Measurements from ENCODE around the gene IFT172. TPM values are rescaled to one million over a fixed set of nuclear protein-coding genes. Genes with fewer than 3 reads are reported as not detected.

The IFT172 gene
- total RNA-seq, 2 donors from 2014 or later: 11.1 to 17.4 TPM

Other genes starting within 250 kb of the IFT172 start
- not detected for gene SLC30A3, start 226.7 kb downstream of the IFT172 start, total RNA-seq
- not detected for gene DNAJC5G, start 214.3 kb downstream of the IFT172 start, total RNA-seq
- gene TRIM54, start 207.3 kb downstream of the IFT172 start, total RNA-seq: under 1 TPM; 0.28 to 0.33 TPM
- gene UCN, start 181.3 kb downstream of the IFT172 start, total RNA-seq: 1 to 10 TPM; 1.3 TPM
- 10 to 100 TPM; 92.4 to 96.1 TPM for gene MPV17, start 166.6 kb downstream of the IFT172 start, total RNA-seq
- gene GTF3C2, start 133.0 kb downstream of the IFT172 start, total RNA-seq: 100 to 1,000 TPM in 1 of 2 donors, 10 to 100 TPM in 1; 85.4 to 107 TPM
- 10 to 100 TPM; 49.5 to 52.0 TPM for gene EIF2B4, start 119.4 kb downstream of the IFT172 start, total RNA-seq
- 100 to 1,000 TPM; 100 to 113 TPM for gene SNX17, start 119.1 kb downstream of the IFT172 start, total RNA-seq
- gene ZNF513, start 109.0 kb downstream of the IFT172 start, total RNA-seq: 10 to 100 TPM; 21.8 to 23.6 TPM
- gene PPM1G, start 80.2 kb downstream of the IFT172 start, total RNA-seq: 100 to 1,000 TPM; 110 to 158 TPM
- gene NRBP1, start 61.1 kb downstream of the IFT172 start, total RNA-seq: 100 to 1,000 TPM in 1 of 2 donors, 10 to 100 TPM in 1; 66.0 to 117 TPM
- gene KRTCAP3, start 47.4 kb downstream of the IFT172 start, total RNA-seq: 1 to 10 TPM; 2.2 to 6.1 TPM
- gene FNDC4, start 5.5 kb upstream of the IFT172 start, total RNA-seq: not detected
- gene GCKR, start 7.1 kb upstream of the IFT172 start, total RNA-seq: not detected
- 10 to 100 TPM; 10.1 to 24.0 TPM for gene ZNF512, start 93.3 kb upstream of the IFT172 start, total RNA-seq
- under 1 TPM in 1 of 2 donors, not detected in 1; 0.36 TPM for gene CCDC121, start 139.3 kb upstream of the IFT172 start, total RNA-seq
- gene GPN1, start 139.3 kb upstream of the IFT172 start, total RNA-seq: 10 to 100 TPM; 32.7 to 36.9 TPM
- 10 to 100 TPM; 32.9 to 41.9 TPM for gene SUPT7L, start 173.9 kb upstream of the IFT172 start, total RNA-seq
- gene SLC4A1AP, start 174.1 kb upstream of the IFT172 start, total RNA-seq: 10 to 100 TPM; 31.1 to 33.3 TPM

Data from natural killer cell treated with Interleukin-12 subunit alpha and Interleukin-12 subunit beta and Interleukin-15 and Interleukin-18, amount 100 ng/mL, for 72 hours (primary cell).